Fibroblast of lung (primary cell): ENCODE results near the gene IGIP.

Source experiments
- EZH2 ChIP-seq: IDR thresholded peaks from 2 replicates; pipeline ENCODE4 v1.5.1; 2012; ENCODE audit warnings: low read length, control low read depth, mild to moderate bottlenecking; ENCODE audit errors: missing control alignments
- TF ChIP-seq, protein P1 (sequence below), 2 donors: IDR thresholded peaks in 1 of 2; conservative IDR thresholded peaks in 1 of 2; 1 replicate in 1 of 2; 2 replicates in 1 of 2; pipeline ENCODE4 v1.5.1; 2011 to 2012; ENCODE audit warnings: low read length in 2 of 2, control low read depth in 1 of 2, inconsistent platforms in 1 of 2, low read depth in 1 of 2, mild to moderate bottlenecking in 1 of 2

DNA sequence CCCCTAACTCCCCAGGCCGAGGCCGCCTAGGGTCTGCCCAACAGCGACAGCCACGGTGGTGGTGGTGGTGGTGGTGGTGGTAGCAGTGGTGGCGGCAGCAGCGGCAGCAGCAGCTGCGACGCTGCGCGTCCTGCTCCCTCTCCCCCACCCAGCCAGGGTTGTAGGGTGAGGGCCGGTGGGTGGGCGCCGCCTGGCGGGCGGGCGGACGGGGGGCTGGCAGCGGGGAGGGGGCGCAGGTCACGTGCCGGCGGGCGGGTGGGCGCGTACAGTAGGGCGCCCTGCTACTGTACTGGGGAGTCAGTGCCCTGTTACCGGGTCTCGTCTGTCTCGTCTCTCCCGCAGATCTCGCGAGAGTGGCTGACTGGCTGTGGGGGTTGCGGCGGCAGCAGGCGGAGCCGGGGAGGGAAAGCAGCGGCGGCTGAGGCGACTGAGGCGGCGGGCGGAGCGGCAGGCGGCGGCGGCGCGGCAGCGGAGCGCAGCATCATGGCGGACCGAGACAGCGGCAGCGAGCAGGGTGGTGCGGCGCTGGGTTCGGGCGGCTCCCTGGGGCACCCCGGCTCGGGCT, 12.0 kb upstream of the IGIP start, which contains the start of gene PURA:
- TF ChIP-seq, protein P1, sequence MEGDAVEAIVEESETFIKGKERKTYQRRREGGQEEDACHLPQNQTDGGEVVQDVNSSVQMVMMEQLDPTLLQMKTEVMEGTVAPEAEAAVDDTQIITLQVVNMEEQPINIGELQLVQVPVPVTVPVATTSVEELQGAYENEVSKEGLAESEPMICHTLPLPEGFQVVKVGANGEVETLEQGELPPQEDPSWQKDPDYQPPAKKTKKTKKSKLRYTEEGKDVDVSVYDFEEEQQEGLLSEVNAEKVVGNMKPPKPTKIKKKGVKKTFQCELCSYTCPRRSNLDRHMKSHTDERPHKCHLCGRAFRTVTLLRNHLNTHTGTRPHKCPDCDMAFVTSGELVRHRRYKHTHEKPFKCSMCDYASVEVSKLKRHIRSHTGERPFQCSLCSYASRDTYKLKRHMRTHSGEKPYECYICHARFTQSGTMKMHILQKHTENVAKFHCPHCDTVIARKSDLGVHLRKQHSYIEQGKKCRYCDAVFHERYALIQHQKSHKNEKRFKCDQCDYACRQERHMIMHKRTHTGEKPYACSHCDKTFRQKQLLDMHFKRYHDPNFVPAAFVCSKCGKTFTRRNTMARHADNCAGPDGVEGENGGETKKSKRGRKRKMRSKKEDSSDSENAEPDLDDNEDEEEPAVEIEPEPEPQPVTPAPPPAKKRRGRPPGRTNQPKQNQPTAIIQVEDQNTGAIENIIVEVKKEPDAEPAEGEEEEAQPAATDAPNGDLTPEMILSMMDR (conservative IDR thresholded peaks at IDR 0.05 in 1 of 2, IDR thresholded peaks at IDR 0.05 in 1 of 2; ENCODE audit: low read depth in 1 of 2, low read length in 2 of 2): no peak
- no peak for TF ChIP-seq EZH2
